H1 (cell line): ENCODE results near the gene COL8A1. TPM values are rescaled to one million over a fixed set of nuclear protein-coding genes. Genes with fewer than 3 reads are reported as not detected.

Experiments used
- CTCF ChIA-PET: fragments of 300-600 bp; sonication (Branson Sonifier 250); formaldehyde crosslinking; loops from one replicate; lab custom pipeline; 2021; ENCODE audit not compliant: partially characterized antibody; lab: Charles Lee
- POLR2A ChIA-PET: fragments of 300-600 bp; sonication (Branson Sonifier 250); formaldehyde crosslinking; loops from one replicate; lab custom pipeline; 2021; ENCODE audit warnings: inconsistent platforms; ENCODE audit not compliant: partially characterized antibody; lab: Charles Lee
- DNase-seq, 2 experiments: peaks; one replicate each; pipeline versions ENCODE4 v3.0.0 to v3.0.0-alpha.2; 2010 to 2022; ENCODE audit warnings: low spot score in 2 of 2, low read depth in 1 of 2, mixed read lengths in 1 of 2
- FAIRE-seq: peaks from 2 replicates; lab custom pipeline; 2011; peaks lifted over from hg19 to GRCh38; lab: Jason Lieb, UNC
- H2AFZ ChIP-seq: 2 replicates; pipeline ENCODE4 v1.8.1; 2012; ENCODE audit warnings: low read length, inconsistent platforms
- H2AK5ac ChIP-seq: 2 replicates; pipeline ENCODE4 v1.6.1; 2013; ENCODE audit warnings: low read depth, low read length
- H2BK120ac ChIP-seq: replicated peaks from 2 replicates; pipeline ENCODE3; 2013; ENCODE audit warnings: low read depth, low read length, inconsistent platforms
- H2BK12ac ChIP-seq: 2 replicates; pipeline ENCODE4 v1.6.1; 2013; ENCODE audit warnings: low read depth, low read length
- H2BK15ac ChIP-seq: 2 replicates; pipeline ENCODE4 v1.6.1; 2013; ENCODE audit warnings: low read length
- H2BK20ac ChIP-seq: 2 replicates; pipeline ENCODE4 v1.6.1; 2013; ENCODE audit warnings: low read length
- H2BK5ac ChIP-seq: 2 replicates; pipeline ENCODE4 v1.6.1; 2013; ENCODE audit warnings: low read depth, low read length
- H3K14ac ChIP-seq: 2 replicates; pipeline ENCODE4 v1.6.1; 2013; ENCODE audit warnings: inconsistent platforms; ENCODE audit not compliant: insufficient read length
- H3K18ac ChIP-seq: 2 replicates; pipeline ENCODE4 v1.6.1; 2013; ENCODE audit warnings: low read length; ENCODE audit errors: extremely low read depth
- H3K23ac ChIP-seq: 2 replicates; pipeline ENCODE4 v1.6.1; 2013; ENCODE audit warnings: inconsistent platforms; ENCODE audit not compliant: insufficient read length
- H3K23me2 ChIP-seq: 2 replicates; pipeline ENCODE4 v1.6.1; 2013; ENCODE audit warnings: low read depth, low read length
- H3K27ac ChIP-seq: 2 replicates; pipeline ENCODE4 v1.6.1; 2011; ENCODE audit warnings: low read depth, low read length, inconsistent platforms
- H3K27me3 ChIP-seq, 4 experiments: replicated peaks in 1 of 4; 1 replicate in 1 of 4; 2 replicates in 3 of 4; pipeline versions ENCODE4 v1.6.1 to v1.8.1; 2011 to 2013; ENCODE audit warnings: low read length in 3 of 4, mild to moderate bottlenecking in 3 of 4, inconsistent platforms in 2 of 4, mixed read lengths in 2 of 4, moderate library complexity in 1 of 4; ENCODE audit not compliant: control insufficient read depth in 3 of 4, insufficient read depth in 3 of 4; ENCODE audit errors: extremely low read depth in 1 of 4
- H3K36me3 ChIP-seq, 4 experiments: 2 replicates each; pipeline versions ENCODE4 v1.6.1 to v1.8.1; 2011 to 2013; ENCODE audit warnings: mild to moderate bottlenecking in 4 of 4, low read length in 3 of 4, moderate library complexity in 2 of 4, control low read depth in 1 of 4, inconsistent platforms in 1 of 4; ENCODE audit not compliant: insufficient read depth in 4 of 4, control insufficient read depth in 2 of 4
- H3K4ac ChIP-seq: replicated peaks from 2 replicates; pipeline ENCODE3; 2013; ENCODE audit warnings: low read length, low read depth, mixed read lengths, inconsistent platforms; ENCODE audit not compliant: insufficient read length
- H3K4me1 ChIP-seq, 4 experiments: replicated peaks in 1 of 4; 1 replicate in 1 of 4; 2 replicates in 3 of 4; pipeline versions ENCODE4 v1.6.1 to v1.8.1; 2011 to 2013; ENCODE audit warnings: low read length in 3 of 4, inconsistent platforms in 2 of 4, mixed read lengths in 1 of 4; ENCODE audit not compliant: insufficient read depth in 4 of 4, control insufficient read depth in 3 of 4
- H3K4me2 ChIP-seq, 2 experiments: 2 replicates each; pipeline versions ENCODE4 v1.6.1 to v1.8.1; 2011 to 2013; ENCODE audit warnings: low read depth in 2 of 2, low read length in 2 of 2, control low read depth in 1 of 2, inconsistent platforms in 1 of 2, mild to moderate bottlenecking in 1 of 2; ENCODE audit not compliant: insufficient read depth in 1 of 2
- H3K4me3 ChIP-seq, 4 experiments: fragments of 200-600, 300-600 bp in 1 of 4; sonication (generic), shearing (Covaris generic), sonication (Bioruptor Twin) in 1 of 4; 2 replicates each; pipeline versions ENCODE4 v1.5.1 to v1.8.1; 2011 to 2016; ENCODE audit warnings: low read length in 4 of 4, low read depth in 3 of 4, control low read depth in 2 of 4, inconsistent platforms in 2 of 4, mild to moderate bottlenecking in 2 of 4, mixed read lengths in 1 of 4, moderate library complexity in 1 of 4; ENCODE audit not compliant: insufficient read depth in 2 of 4; ENCODE audit errors: extremely low read depth in 1 of 4
- H3K56ac ChIP-seq: replicated peaks from 2 replicates; pipeline ENCODE3; 2013; ENCODE audit warnings: low read depth, mild to moderate bottlenecking, mixed read lengths, low read length, inconsistent platforms; ENCODE audit not compliant: insufficient read length
- H3K79me1 ChIP-seq: 2 replicates; pipeline ENCODE4 v1.6.1; 2013; ENCODE audit warnings: low read depth, low read length, control low read depth
- H3K79me2 ChIP-seq, 2 experiments: 2 replicates each; pipeline versions ENCODE4 v1.6.1 to v1.8.1; 2012 to 2013; ENCODE audit warnings: low read length in 2 of 2, mild to moderate bottlenecking in 2 of 2, inconsistent platforms in 1 of 2; ENCODE audit not compliant: insufficient read depth in 2 of 2, control insufficient read depth in 1 of 2
- H3K9ac ChIP-seq, 4 experiments: replicated peaks in 1 of 4; 1 replicate in 1 of 4; 2 replicates in 3 of 4; pipeline versions ENCODE4 v1.6.1 to v1.8.1; 2011 to 2013; ENCODE audit warnings: low read depth in 3 of 4, low read length in 3 of 4, control low read depth in 2 of 4, mild to moderate bottlenecking in 2 of 4, moderate library complexity in 2 of 4, inconsistent platforms in 1 of 4; ENCODE audit errors: extremely low read depth in 1 of 4
- H3K9me3 ChIP-seq, 2 experiments: 2 replicates each; pipeline versions ENCODE4 v1.6.1 to v1.8.1; 2012 to 2013; ENCODE audit warnings: mild to moderate bottlenecking in 2 of 2, moderate library complexity in 2 of 2, control low read depth in 1 of 2, inconsistent platforms in 1 of 2, low read depth in 1 of 2, low read length in 1 of 2, mixed read lengths in 1 of 2; ENCODE audit not compliant: insufficient read depth in 2 of 2
- H4K20me1 ChIP-seq, 2 experiments: replicated peaks in 1 of 2; 2 replicates each; pipeline versions ENCODE3 to v1.8.1; 2011 to 2013; ENCODE audit warnings: inconsistent platforms in 2 of 2, low read length in 2 of 2, mild to moderate bottlenecking in 1 of 2; ENCODE audit not compliant: insufficient read depth in 2 of 2, control insufficient read depth in 1 of 2
- H4K5ac ChIP-seq: 2 replicates; pipeline ENCODE4 v1.6.1; 2013; ENCODE audit warnings: low read length, low read depth, mixed read lengths, inconsistent platforms; ENCODE audit not compliant: insufficient read length
- H4K8ac ChIP-seq: 2 replicates; pipeline ENCODE4 v1.8.0; 2013; ENCODE audit warnings: mild to moderate bottlenecking, moderate library complexity, low read length, inconsistent platforms; ENCODE audit not compliant: insufficient read depth; ENCODE audit errors: extremely low read depth
- H4K91ac ChIP-seq: replicated peaks from 2 replicates; pipeline ENCODE3; 2013; ENCODE audit warnings: low read length, mixed read lengths, inconsistent platforms; ENCODE audit not compliant: insufficient read length
- CTBP2 ChIP-seq: IDR thresholded peaks from 2 replicates; pipeline ENCODE4 v1.7.0; 2011; ENCODE audit warnings: borderline replicate concordance, mild to moderate bottlenecking, moderate library complexity, mixed read lengths, low read length; ENCODE audit not compliant: insufficient read depth, insufficient read length
- RFX5 ChIP-seq: IDR thresholded peaks from 2 replicates; pipeline ENCODE4 v1.6.1; 2011; ENCODE audit warnings: low read depth, low read length, improper control_type of control experiment, borderline replicate concordance
- SIRT6 ChIP-seq: IDR thresholded peaks from one replicate; pipeline ENCODE4 v1.7.1; 2012; ENCODE audit warnings: low read length, inconsistent platforms
- SRF ChIP-seq: IDR thresholded peaks from 2 replicates; pipeline ENCODE4 v1.6.1; 2011; ENCODE audit warnings: mild to moderate bottlenecking, low read depth, low read length, moderate library complexity
- TBP ChIP-seq: IDR thresholded peaks from 2 replicates; pipeline ENCODE4 v1.6.1; 2011; ENCODE audit warnings: low read depth, low read length, improper control_type of control experiment
- ZNF274 ChIP-seq: IDR thresholded peaks from 2 replicates; pipeline ENCODE4 v1.7.0; 2012; ENCODE audit warnings: low read length, borderline replicate concordance; ENCODE audit errors: extremely low read depth
- WGBS, 2 experiments: shearing (Covaris generic) in 1 of 2; methylation state at CpG; one replicate each; pipeline versions ENCODE4 v1.1.6 to v1.1.7; 2013 to 2015; ENCODE audit warnings: low lambda C conversion rate in 2 of 2, mixed read lengths in 2 of 2, inconsistent platforms in 1 of 2, low coverage in 1 of 2, missing lambda C conversion rate in 1 of 2; ENCODE audit not compliant: insufficient replicate concordance in 2 of 2, insufficient coverage in 1 of 2, insufficient read length in 1 of 2; ENCODE audit errors: extremely low coverage in 1 of 2, missing lambda C conversion rate in 1 of 2; 5-methylcytosine and 5-hydroxymethylcytosine counted together
- polyA plus RNA-seq, 7 experiments: library from polyadenylated mRNA; depleted of rRNA in 3 of 7; stranded (reverse) in 5 of 7; unstranded in 2 of 7; fragments of >200 nt in 5 of 7; fragments of 200-250 nt in 2 of 7; gene quantifications; 1 replicate in 5 of 7; 2 replicates in 1 of 7; 4 replicates in 1 of 7; pipeline versions ENCODE4 v1.2.1 to v1.2.3, GENCODE V29; 2011 to 2013; ENCODE audit warnings: missing spikeins in 2 of 7, mixed read lengths in 2 of 7
- total RNA-seq: library from RNA; stranded (reverse); fragmentation: NEBNext Ultra II Directional; extraction: Animal tissue kit (Norgen Biotek cat#: 25700); gene quantifications from 2 replicates; pipeline ENCODE4 v1.2.1, GENCODE V29; 2021
- TF ChIP-seq, protein P1 (sequence below): IDR thresholded peaks from 2 replicates; pipeline ENCODE4 v1.6.1; 2011; ENCODE audit warnings: low read length, improper control_type of control experiment

Gene COL8A1
- total and polyA plus RNA-seq, 2 of the 8 experiments (the other 6 are each of a cell fraction or from before 2014, with no cell fraction given): 0.21 to 1.2 TPM

DNA sequence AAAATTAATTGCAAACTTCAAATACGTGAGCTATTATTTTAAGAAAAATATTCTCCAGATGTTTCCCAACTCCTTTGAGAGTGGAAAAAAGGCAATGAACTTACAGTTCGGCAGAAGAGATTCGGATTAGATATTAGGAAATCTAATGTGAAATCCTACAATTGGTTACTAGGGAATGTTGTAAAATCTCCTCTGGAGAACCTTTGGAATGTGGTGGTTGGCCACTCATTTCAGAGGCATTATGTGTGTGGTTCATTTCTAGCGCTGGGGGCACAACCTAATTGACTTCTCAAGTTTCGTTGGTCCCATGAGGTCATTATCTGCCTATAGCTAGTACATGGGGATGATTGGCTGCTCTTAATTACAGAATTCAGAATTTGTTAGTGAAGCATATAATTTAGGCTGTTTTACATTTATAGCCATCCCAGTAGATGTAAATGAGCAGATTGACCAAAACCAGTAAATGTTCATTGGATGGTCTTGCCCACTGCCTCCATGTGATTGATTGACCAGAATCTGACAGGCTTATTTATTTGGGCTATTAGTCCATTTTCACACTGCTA is 144.7 kb downstream of the COL8A1 start:
- CTCF ChIA-PET: interaction anchor here (0.8 kb wide), 1 partner anchor 138 kb away, joined by 3 read pairs; no protein-coding TSS in a partner anchor
- Histone ChIP-seq H4K5ac (no peak overlapping the region), H2AFZ (no peak overlapping the region), H4K8ac (no peak overlapping the region), H2BK120ac (no peak overlapping the region), H3K23me2 (no peaks in the 10 kb centered on the region), H3K14ac (no peak overlapping the region), H2BK15ac (no peak overlapping the region), H3K4me3 (no peak overlapping the region), H3K79me2 (no peaks in the 10 kb centered on the region), H3K9ac (no peak overlapping the region), H2AK5ac (no peak overlapping the region), H3K18ac (no peak overlapping the region), H4K20me1 (no peaks in the 10 kb centered on the region), H3K27ac (no peak overlapping the region), H3K9me3 (no peaks in the 10 kb centered on the region), H3K23ac (no peak overlapping the region), H3K36me3 (no peaks in the 10 kb centered on the region), H4K91ac (no peak overlapping the region), H3K4me2 (no peak overlapping the region), H2BK5ac (no peak overlapping the region), H3K79me1 (no peaks in the 10 kb centered on the region), H3K4me1 (no peaks in the 10 kb centered on the region), H2BK12ac (no peak overlapping the region), H3K27me3 (no peaks in the 10 kb centered on the region), H3K4ac (no peak overlapping the region), H3K56ac (no peak overlapping the region), H2BK20ac (no peak overlapping the region)
- DNase-seq (no peak), FAIRE-seq (no peak)
- POLR2A ChIA-PET: no interaction called here
- 85% methylated on average over 5 of the region's 5 CpGs; no CpG with 5 or more reads in 1 of the 2 experiments for WGBS, 2 experiments
- TF ChIP-seq RFX5: no peak
- TF ChIP-seq SRF: no peak
- no peak for TF ChIP-seq ZNF274
- TF ChIP-seq TBP: no peak
- TF ChIP-seq SIRT6: no peak
- TF ChIP-seq, protein P1, sequence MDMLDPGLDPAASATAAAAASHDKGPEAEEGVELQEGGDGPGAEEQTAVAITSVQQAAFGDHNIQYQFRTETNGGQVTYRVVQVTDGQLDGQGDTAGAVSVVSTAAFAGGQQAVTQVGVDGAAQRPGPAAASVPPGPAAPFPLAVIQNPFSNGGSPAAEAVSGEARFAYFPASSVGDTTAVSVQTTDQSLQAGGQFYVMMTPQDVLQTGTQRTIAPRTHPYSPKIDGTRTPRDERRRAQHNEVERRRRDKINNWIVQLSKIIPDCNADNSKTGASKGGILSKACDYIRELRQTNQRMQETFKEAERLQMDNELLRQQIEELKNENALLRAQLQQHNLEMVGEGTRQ: no peak
- TF ChIP-seq CTBP2: no peak
